NCI-H2081 treated with DMSO at 0.1 percent for 48 hours (cell line): ENCODE data around the gene SLC16A12.

Experiments used
- DNase-seq: peaks from one replicate; lab custom pipeline; 2025; lab: John Stamatoyannopoulos, UW

Gene SLC16A12

GRCh38 chr10:89390476-89391225 lies 144.7 kb downstream of the SLC16A12 start:
- no peak for DNase-seq

- DNase-seq: no peak
Observed at GRCh38 chr10:89389254-89389653, 146.1 kb downstream of the SLC16A12 start.

DNA sequence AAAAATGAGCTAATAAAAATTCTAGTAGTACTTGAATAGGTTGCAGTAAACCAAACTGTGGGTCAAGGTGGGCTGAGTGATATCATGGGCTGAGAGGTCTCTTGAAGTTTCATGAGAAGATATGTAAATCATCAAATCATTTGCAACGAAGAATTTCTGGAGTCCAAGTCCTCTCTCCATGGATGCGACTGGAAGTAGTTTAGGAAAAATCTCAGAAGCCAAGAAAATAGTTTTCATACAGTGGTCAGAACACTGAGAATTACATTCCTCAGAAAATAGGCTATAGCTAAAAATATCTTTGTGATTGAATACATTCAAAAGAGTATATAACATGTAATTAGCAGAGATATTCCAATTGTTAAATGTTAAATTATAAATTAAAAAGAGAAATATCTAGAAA lies 146.6 kb downstream of the SLC16A12 start:
- DNase-seq: no peak

- DNase-seq: no peak
Observed at GRCh38 chr10:89384474-89385340, 150.7 kb downstream of the SLC16A12 start.

DNA sequence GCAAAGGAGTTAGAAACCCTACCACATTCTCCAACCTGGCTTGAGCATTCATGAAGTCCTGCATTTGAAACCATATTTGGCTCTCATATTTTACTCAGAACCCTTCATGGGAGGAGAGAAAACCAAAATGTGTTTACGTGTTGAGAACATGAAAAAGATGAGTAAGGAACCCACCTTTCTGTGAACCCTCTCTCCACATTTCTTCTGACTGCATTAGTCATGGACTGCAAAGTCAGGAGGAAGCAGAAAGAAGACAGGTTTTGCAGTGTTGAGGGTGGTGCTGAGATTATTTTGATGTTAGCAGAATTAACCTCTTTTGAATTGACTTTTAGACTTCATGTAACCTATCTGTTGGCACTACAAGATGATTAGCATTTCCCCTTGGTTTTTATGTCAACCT lies 152.6 kb downstream of the SLC16A12 start:
- no peak for DNase-seq
